ENCODE measurements around the gene BZW2.
"Not testable (repeated sequence)": the region's sequence is repeated elsewhere in the genome, so short reads cannot be mapped to it uniquely, and the experiment has no call there.

BZW2 gene

GRCh38 chr7:16677978-16678494, 32.1 kb downstream of the BZW2 start:
- no peak for DNase-seq

DNA sequence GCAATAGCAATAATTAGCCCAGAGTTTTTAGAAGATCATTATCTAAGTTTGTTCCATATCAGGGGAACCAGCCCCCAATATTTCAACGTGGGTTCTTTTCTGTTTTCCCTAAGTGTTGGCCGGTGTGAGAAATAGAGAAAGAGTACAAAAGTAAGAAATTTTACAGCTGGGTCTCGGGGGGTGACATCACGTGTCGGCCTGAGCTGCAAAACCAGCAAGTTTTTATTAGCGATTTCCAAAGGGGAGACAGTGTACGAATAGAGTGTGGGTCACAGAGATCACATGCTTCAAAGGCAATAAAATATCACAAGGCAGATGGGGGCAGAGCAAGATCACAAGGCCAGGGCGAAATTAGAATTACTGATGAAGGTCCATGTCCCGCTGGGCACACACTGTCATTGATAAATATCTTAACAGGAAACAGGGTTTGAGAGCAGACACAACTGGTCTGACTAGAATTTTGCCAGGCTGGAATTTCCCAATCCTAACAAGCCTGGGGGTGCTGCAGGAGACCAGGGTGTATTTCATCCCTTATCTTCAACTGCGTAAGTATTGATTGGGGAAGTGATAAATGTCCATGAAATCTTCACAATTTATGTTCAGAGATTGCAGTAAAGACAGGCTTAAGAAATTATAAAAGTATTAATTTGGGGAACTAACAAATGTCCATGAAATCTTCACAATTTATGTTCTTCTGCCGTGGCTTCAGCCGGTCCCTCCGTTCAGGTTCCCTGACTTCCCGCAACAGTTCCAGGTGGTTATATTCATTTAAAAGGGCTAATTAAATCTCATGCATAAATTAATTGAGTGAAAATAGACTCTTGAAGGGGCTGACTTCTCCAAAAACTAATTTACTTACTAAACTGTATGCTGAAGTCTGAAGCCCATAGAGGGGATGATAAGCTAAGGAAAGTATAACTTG, 32.9 kb downstream of the BZW2 start:
- DNase-seq, result not testable (repeated sequence)

DNA sequence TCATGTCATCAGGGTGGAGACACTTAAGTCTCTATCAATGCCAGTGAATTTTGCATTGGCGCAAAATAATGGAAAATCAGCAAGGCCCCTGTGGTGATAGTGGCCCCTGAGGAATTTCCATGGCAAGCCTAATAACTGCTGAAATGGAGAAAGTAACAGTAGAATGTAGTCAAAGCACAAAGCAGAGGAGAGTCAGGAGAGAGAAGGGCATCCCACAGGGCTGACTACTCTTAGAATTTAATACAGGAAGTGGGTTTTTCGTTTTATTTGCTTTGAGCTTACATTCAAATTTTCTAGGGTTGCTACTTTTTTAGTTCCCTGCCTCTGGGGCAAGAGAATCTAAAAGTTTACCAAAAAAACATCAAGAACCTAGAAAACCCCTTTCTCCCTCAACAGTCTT, 39.0 kb downstream of the BZW2 start:
- no peak for DNase-seq

GRCh38 chr7:16685535-16685934, 39.6 kb downstream of the BZW2 start:
- no peak for DNase-seq

DNA sequence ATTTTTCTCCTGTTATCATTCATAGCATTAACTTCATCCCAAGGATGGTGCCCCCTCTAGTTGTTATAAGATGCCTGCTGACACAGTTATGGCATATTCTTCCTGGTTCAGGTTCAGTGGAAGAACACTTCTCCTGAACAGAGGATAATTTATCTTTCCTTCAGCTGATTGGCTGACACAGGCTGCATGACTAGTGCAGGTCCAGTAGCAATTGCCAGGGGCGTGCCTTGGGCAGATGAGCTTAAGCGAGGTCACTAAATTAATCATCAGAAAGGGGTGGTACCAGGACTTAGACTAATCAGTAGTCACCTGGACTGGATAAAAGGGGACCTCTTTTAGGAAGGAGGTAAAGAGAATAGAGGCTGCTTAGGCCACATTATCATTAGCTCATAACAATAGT, 42.3 kb downstream of the BZW2 start:
- DNase-seq, result no peak

DNA sequence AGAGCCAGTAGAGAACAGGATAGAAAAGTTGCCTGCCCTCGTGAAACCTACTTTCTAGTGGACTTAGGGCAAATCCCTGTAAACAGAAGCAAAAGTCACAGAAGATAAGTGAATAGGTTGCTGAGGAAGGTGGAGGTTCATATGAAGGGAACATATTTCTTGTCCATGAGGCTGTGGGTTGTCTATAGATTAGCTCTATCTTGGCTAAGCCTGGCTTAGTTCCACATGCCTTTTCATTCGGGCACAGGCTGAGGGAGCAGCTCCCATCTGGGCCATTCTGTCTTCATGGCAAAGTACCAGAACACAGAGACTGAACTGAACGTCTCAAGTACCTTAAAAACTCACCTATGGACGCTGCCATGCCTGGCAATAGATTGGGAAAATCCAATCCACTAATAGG, 45.3 kb downstream of the BZW2 start:
- DNase-seq, result no peak

DNA sequence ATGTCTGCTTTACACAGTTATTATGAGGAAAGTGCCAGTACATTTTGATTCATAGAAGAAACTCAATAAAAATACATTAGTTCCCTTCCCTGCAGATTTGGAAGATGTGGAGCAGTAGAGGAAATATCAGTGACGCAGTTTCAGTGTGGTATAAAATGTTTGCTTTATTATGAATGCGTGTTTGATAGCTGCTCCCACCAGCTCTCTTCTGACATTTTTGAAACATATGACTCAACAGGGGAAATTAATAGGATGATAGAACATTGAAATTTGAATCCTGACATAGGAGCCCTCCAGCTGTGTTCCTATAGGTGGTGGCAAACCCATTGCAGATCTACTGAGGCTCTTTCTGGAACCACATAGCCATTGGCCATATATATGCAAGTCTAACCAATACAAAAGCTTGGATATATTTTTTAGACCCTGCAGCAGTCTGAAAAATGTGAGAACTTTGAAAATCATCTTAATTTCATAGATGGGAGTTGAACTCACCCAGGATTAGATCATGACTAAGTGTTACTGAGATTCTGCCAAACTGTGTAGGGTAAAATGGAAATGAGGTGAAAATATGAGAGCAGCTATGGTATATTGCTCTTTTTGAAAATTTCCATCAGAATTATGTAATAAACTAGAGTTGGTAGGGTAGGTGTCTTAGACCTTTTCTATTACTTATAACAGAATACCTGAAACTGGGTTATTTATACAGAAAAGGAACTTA, 47.8 kb downstream of the BZW2 start:
- no peak for DNase-seq

- DNase-seq, result no peak
These were observed 48.8 kb downstream of the BZW2 start for GRCh38 chr7:16694806-16695205.

- DNase-seq, result no peak
These were observed 49.7 kb downstream of the BZW2 start for GRCh38 chr7:16695621-16696237.

- no peak for DNase-seq
These were observed 51.7 kb downstream of the BZW2 start for GRCh38 chr7:16697507-16698199.

DNA sequence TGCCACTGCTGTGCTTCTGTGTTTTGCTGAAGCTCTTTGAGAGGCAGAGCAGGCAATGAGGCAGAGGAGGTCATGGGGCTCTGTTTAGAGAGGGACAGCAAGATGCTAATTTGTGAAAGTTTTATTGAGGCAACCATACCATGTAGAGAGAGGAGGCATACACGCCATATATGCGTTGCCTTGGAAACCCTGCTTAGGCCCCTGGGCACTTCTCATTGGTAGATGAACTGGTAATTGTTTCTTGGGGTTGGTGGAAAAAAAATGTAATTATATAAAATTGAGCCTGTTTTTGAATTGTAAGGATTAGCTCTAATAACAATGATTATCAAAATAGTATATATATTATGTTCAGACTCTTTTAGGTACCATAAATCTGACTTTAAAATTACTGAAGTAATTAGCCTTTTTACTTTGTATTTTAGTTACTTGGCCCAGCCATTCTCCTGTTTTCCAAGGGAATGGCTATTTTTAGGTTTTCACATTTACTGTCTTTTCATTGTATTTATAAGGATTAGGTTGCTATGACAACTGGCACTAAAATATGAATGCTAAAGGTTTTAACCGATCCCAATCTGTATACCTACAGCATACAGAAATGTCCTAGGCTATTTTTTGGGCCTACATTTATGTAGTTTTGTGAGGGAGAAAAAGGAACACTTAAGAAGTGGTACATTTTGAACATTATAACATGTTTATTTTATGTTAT, 52.4 kb downstream of the BZW2 start:
- no peak for DNase-seq

GRCh38 chr7:16702441-16702840, 56.5 kb downstream of the BZW2 start:
- no peak for DNase-seq

DNA sequence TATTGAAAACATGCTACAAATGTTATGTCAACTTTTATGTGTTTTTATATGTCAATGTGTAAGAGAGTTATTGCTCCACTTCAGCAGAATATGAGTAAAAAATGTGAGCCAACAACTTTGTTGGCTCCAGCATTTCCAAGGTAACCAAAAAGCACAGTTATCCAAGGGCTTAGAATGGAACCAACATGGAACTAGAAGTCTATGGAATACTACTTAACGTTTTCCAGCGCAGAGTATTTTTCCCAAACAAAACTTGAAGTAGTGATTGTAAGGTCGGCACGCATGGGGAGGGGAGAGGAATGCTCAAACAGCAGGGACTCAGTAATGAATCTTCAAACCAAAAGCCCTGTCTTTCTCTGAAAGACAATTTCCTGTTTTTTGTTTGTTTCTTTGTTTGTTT, 62.5 kb downstream of the BZW2 start:
- DNase-seq, result no peak

DNA sequence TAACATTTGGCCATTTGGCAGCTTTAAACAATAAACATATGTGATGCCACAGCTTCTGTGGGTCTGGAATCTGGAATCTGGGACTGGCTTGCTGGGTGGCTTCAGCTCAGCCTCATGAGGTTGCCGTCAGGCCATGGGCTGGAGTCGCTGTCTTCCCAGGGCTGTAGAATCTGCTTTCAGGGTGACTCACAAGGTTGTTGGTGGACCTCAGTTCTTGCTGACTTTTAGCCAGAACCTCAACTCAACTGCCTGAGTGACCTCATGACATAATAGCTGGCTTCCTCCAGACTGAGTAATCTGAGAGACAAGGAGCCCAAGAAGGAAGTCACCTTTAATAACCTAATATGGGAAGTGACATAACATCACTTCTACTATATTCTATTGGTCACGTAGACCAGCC, 63.0 kb downstream of the BZW2 start:
- no peak for DNase-seq

GRCh38 chr7:16710651-16711050, 64.7 kb downstream of the BZW2 start:
- DNase-seq, result no peak

DNA sequence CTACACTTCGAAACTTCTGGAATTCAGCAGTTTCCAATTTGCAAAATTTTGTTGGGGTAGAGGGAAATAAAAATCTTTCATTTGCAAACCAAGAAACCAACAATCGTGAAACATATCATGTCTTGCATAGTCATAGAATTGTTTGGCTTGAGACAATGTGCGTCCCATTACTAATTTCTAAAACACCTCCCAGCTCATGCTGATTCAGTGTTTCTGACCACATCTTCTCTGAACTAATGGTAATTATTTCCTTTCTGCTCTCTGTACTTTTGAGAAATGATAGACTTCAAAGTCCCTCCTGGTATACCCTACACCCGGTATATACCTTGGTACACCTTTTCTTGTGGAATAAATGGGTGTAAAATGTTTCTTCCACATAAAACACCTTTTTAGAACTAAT, 65.7 kb downstream of the BZW2 start:
- no peak for DNase-seq

DNA sequence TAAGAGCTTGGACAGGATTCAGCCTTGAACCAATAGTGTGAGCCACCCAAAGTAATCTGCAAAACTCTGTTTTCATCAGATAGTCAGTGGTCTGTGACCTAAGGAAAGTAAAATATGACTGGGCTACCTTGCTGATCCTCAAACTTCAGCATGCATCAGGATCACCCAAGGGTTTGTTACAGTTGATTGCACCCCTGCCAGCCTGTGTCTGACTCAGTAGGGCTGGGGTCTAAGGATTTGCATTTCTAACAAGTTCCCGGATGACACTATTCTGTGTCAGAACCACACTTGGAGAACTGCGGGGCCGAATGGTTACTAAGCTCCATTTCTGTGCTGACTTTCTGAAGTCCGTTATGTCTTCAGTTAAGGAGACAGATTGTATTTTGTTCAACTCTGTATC, 66.9 kb downstream of the BZW2 start:
- no peak for DNase-seq

GRCh38 chr7:16715928-16716327, 69.9 kb downstream of the BZW2 start:
- DNase-seq, result no peak

DNA sequence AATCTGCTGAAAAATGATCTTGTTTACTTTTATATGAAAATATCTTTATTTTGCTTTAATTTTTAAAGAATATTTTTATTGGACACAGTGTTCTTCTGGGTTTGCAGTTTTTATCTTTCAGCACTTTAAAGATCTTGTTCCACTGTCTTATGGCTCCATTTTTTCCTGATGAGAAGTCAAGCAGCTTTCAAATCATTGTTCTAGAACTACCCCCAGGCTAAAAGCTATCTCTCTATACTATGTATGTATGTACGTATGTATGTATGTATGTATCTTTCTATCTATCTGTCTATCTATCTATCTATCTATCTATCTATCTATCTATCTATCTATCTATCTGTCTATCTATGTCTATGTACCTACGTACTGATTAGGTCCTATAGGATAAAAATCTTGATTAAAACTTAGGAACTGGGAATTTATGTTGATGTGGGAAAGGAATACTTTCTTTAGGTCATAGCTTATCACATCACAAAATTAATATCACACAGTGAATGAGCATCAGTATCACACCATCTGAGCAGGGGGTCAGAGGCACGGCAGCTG, 72.2 kb downstream of the BZW2 start:
- DNase-seq, result no peak

DNA sequence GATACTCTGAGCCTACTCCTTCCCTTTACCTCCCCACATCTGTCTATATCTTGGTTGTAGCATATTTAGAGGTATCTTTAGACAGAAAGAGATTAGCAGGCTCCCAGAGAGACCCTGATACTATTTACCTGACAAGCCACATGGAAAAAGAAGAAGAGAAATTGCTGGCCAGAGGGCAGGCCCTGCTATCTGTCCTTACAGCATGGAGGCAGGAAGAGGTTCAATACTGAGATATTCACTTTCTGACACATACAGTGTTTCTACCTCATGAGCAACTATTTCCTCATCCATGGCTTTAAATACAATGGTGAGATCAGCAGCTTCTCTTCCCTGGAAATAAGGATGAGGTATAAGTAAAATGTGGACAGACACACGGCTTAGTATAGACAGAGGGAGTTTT, 73.7 kb downstream of the BZW2 start:
- DNase-seq, result no peak

DNA sequence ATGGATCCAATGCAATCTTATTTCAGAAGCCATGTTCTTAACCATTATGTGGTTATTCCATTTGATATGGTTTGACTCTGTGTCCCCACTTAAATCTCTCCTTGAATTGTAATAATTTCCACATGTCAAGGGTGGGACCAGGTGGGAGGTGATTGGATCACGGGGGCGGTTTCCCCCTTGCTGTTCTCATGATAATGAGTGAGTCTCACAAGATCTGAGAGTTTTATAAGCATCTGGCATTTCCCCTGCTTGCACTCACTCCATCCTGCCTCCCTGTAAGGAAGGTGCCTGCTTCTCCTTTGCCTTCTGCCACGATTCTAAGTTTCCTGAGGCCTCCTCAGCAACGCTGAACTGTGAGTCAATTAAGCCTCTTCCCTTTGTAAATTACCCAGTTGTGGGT, 75.6 kb downstream of the BZW2 start:
- no peak for DNase-seq

DNA sequence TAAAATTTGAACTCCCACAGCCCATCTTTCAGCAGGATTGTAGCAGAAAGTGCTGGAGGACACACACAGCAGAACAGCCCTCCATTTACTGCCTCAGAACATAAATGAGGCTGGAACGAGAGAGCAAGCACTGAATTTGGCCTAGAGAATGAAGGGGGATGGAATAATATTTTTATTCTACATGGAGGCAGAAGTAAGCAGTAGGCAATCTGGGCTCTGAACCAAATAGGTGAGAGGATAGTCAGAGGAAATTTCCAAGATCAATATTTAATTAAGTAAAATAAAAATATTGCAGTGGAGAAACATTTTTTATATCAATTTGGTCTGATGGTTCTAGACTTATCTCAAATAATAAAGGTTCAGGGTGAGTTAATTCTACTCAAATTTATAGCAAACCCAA, 78.4 kb downstream of the BZW2 start:
- DNase-seq, result no peak
